HL-60 (cell line): Measurements from ENCODE around the gene IQSEC3.
A peak's percentile ranks its signal among the peaks of the same experiment; 100 is the strongest.
"Not testable (repeated sequence)": the region's sequence is repeated elsewhere in the genome, so short reads cannot be mapped to it uniquely, and the experiment has no call there.

ENCODE experiments used
- DNase-seq, 2 experiments: peaks; one replicate each; pipeline ENCODE4 v3.0.0-alpha.2; 2010 to 2020; ENCODE audit warnings: low read depth in 1 of 2, low spot score in 1 of 2
- H3K27ac ChIP-seq: fragments of 250-450 bp; sonication (Bioruptor Pico); replicated peaks from 2 replicates; pipeline ENCODE4 v1.5.1; 2020; ENCODE audit warnings: mild to moderate bottlenecking, moderate library complexity
- H3K27me3 ChIP-seq: fragments of 250-450 bp; sonication (Bioruptor Pico); 2 replicates; pipeline ENCODE4 v1.5.1; 2021; ENCODE audit warnings: mild to moderate bottlenecking, moderate library complexity; ENCODE audit not compliant: insufficient read depth, poor library complexity, severe bottlenecking
- H3K4me3 ChIP-seq: replicated peaks from 2 replicates; pipeline ENCODE4 v1.5.1; 2011; ENCODE audit warnings: mild to moderate bottlenecking, control low read depth, low read length; ENCODE audit not compliant: insufficient read depth
- CTCF ChIP-seq: IDR thresholded peaks from one replicate; pipeline ENCODE4 v1.5.1; 2011; ENCODE audit warnings: low read length, control low read depth, inconsistent platforms; ENCODE audit not compliant: insufficient read depth
- GABPA ChIP-seq: IDR thresholded peaks from 2 replicates; pipeline ENCODE4 v1.6.1; 2012; ENCODE audit warnings: low read depth
- POLR2AphosphoS5 ChIP-seq: IDR thresholded peaks from 2 replicates; pipeline ENCODE4 v1.6.1; 2012; ENCODE audit warnings: low read depth
- REST ChIP-seq: IDR thresholded peaks from 2 replicates; pipeline ENCODE4 v1.6.1; 2012; ENCODE audit warnings: low read depth; ENCODE audit not compliant: insufficient replicate concordance
- SPI1 ChIP-seq: IDR thresholded peaks from 2 replicates; pipeline ENCODE4 v1.6.1; 2012; ENCODE audit warnings: low read depth, mild to moderate bottlenecking, borderline replicate concordance

Gene IQSEC3

GRCh38 chr12:45991-46358 lies 20.6 kb upstream of the IQSEC3 start:
- peak; percentile 61 for TF ChIP-seq SPI1
- DNase-seq: peak in 1 of 2 experiments; percentile 34

GRCh38 chr12:46542-46941 lies 20.0 kb upstream of the IQSEC3 start:
- not testable (repeated sequence) for H3K27ac ChIP-seq, H3K27me3 ChIP-seq

More at GRCh38 chr12:45991-46358, 20.6 kb upstream of the IQSEC3 start:
- not testable (repeated sequence) for H3K27ac ChIP-seq, H3K27me3 ChIP-seq, H3K4me3 ChIP-seq

GRCh38 chr12:47699-48226 lies 18.8 kb upstream of the IQSEC3 start:
- not testable (repeated sequence) for H3K27ac ChIP-seq, DNase-seq, H3K27me3 ChIP-seq, H3K4me3 ChIP-seq

More at GRCh38 chr12:46542-46941, 20.0 kb upstream of the IQSEC3 start:
- H3K4me3 ChIP-seq, DNase-seq: not testable (repeated sequence)

GRCh38 chr12:49149-49548 lies 17.4 kb upstream of the IQSEC3 start:
- DNase-seq, H3K27ac ChIP-seq, H3K27me3 ChIP-seq, H3K4me3 ChIP-seq: not testable (repeated sequence)

GRCh38 chr12:51087-51486 lies 15.5 kb upstream of the IQSEC3 start:
- H3K27me3 ChIP-seq, H3K4me3 ChIP-seq, H3K27ac ChIP-seq, DNase-seq: not testable (repeated sequence)

GRCh38 chr12:51962-52361 lies 14.6 kb upstream of the IQSEC3 start:
- not testable (repeated sequence) for H3K27ac ChIP-seq, H3K4me3 ChIP-seq, DNase-seq, H3K27me3 ChIP-seq

- not testable (repeated sequence) for H3K4me3 ChIP-seq, H3K27me3 ChIP-seq, DNase-seq, H3K27ac ChIP-seq
Observed at GRCh38 chr12:52902-53734, 13.4 kb upstream of the IQSEC3 start.

GRCh38 chr12:53735-54730 lies 12.5 kb upstream of the IQSEC3 start:
- no peak for DNase-seq
- Histone ChIP-seq H3K4me3 (no peak overlapping the region), H3K27me3 (no peaks in the 10 kb centered on the region), H3K27ac (no peak overlapping the region)
- no peak for TF ChIP-seq CTCF
- no peak for TF ChIP-seq POLR2AphosphoS5
- no peak for TF ChIP-seq REST
- TF ChIP-seq GABPA: no peak
- no peak for TF ChIP-seq SPI1
